SW480 (cell line): ENCODE measurements around the gene RAB37.
A peak's percentile ranks its signal among the peaks of the same experiment; 100 is the strongest.

Experiments
- DNase-seq: peaks from one replicate; pipeline ENCODE4 v3.0.0-alpha.2; 2016; ENCODE audit warnings: low spot score

RAB37 gene

GRCh38 chr17:74744714-74745547 is 7.9 kb downstream of the RAB37 start:
- peak; percentile 61 for DNase-seq

GRCh38 chr17:74745548-74746177 is 8.6 kb downstream of the RAB37 start:
- no peak for DNase-seq

- DNase-seq = no peak
Observed at GRCh38 chr17:74746376-74746775, 9.3 kb downstream of the RAB37 start.

GRCh38 chr17:74746922-74747321 is 9.9 kb downstream of the RAB37 start:
- DNase-seq = no peak

- DNase-seq = no peak
Observed at GRCh38 chr17:74748279-74748528, 11.1 kb downstream of the RAB37 start.

GRCh38 chr17:74748529-74749278 is 11.6 kb downstream of the RAB37 start, which contains the start of gene NHERF1:
Gene NHERF1, plus strand, starts transcription at chr17:74748628. Its CDS starts 219 bp downstream, at chr17:74748847.
- peak; percentile 93 for DNase-seq

- peak; percentile 41 for DNase-seq
Observed at GRCh38 chr17:74749279-74750038, 12.4 kb downstream of the RAB37 start.

GRCh38 chr17:74750039-74750326 is 12.9 kb downstream of the RAB37 start:
- DNase-seq = no peak

GRCh38 chr17:74750327-74751069 is 13.4 kb downstream of the RAB37 start:
- peak; percentile 30 for DNase-seq

- DNase-seq = no peak
Observed at GRCh38 chr17:74752415-74752814, 15.4 kb downstream of the RAB37 start.

GRCh38 chr17:74752822-74753401 is 15.9 kb downstream of the RAB37 start:
- no peak for DNase-seq

- no peak for DNase-seq
Observed at GRCh38 chr17:74754832-74755231, 17.8 kb downstream of the RAB37 start.

GRCh38 chr17:74755533-74755932 is 18.5 kb downstream of the RAB37 start:
- DNase-seq = no peak

- no peak for DNase-seq
Observed at GRCh38 chr17:74756891-74757290, 19.8 kb downstream of the RAB37 start.

- no peak for DNase-seq
Observed at GRCh38 chr17:74757502-74757901, 20.4 kb downstream of the RAB37 start.

GRCh38 chr17:74757931-74758847 is 21.1 kb downstream of the RAB37 start:
- DNase-seq = peak; percentile 70

- no peak for DNase-seq
Observed at GRCh38 chr17:74758848-74759168, 21.8 kb downstream of the RAB37 start.

GRCh38 chr17:74759243-74759801 is 22.3 kb downstream of the RAB37 start:
- peak; percentile 27 for DNase-seq

GRCh38 chr17:74759941-74760340 is 22.9 kb downstream of the RAB37 start:
- no peak for DNase-seq
